Panc1 (cell line): ENCODE results near the gene OXCT1. TPM values are rescaled to one million over a fixed set of nuclear protein-coding genes. Genes with fewer than 3 reads are reported as not detected.
"Not testable (repeated sequence)": the region's sequence is repeated elsewhere in the genome, so short reads cannot be mapped to it uniquely, and the experiment has no call there.

ENCODE experiments used
- ATAC-seq: fragments of 200-7000 bp; cut with Tn5 transposase; 2 replicates; pipeline ENCODE4 v1.9.1; 2020; ENCODE audit warnings: mild to moderate bottlenecking, moderate library complexity
- BruUV-seq: library from RNA; stranded (reverse); fragments of 400-500 nt; replicated peaks from 2 replicates; lab custom pipeline; 2021; lab: Mats Ljungman, UMichigan
- CTCF ChIA-PET: fragments of 300-600 bp; sonication (Branson Sonifier 250); formaldehyde crosslinking; loops from one replicate; lab custom pipeline; 2022; ENCODE audit warnings: antibody characterized with exemption; lab: Charles Lee
- POLR2A ChIA-PET: fragments of 300-600 bp; sonication (Branson Sonifier 250); formaldehyde crosslinking; loops from one replicate; lab custom pipeline; 2022; ENCODE audit warnings: antibody characterized with exemption; lab: Charles Lee
- DNase-seq: peaks from one replicate; pipeline ENCODE4 v3.0.0-alpha.2; 2010; ENCODE audit warnings: low read depth, low spot score
- H3K27ac ChIP-seq: 2 replicates; pipeline ENCODE4 v1.5.1; 2011; ENCODE audit warnings: mild to moderate bottlenecking, low read length, inconsistent platforms
- H3K27me3 ChIP-seq: fragments of 200-500 bp; sonication (Bioruptor generic); 2 replicates; pipeline ENCODE4 v1.6.0; 2014; ENCODE audit warnings: low read length, inconsistent platforms; ENCODE audit not compliant: control insufficient read depth, insufficient read depth
- H3K36me3 ChIP-seq: fragments of 200-500 bp; sonication (Bioruptor generic); 2 replicates; pipeline ENCODE4 v1.5.1; 2014; ENCODE audit warnings: inconsistent platforms, mild to moderate bottlenecking, low read length, moderate library complexity; ENCODE audit not compliant: control insufficient read depth, insufficient read depth
- H3K4me1 ChIP-seq: 2 replicates; pipeline ENCODE4 v1.5.1; 2011; ENCODE audit warnings: inconsistent platforms, mild to moderate bottlenecking, low read length, moderate library complexity; ENCODE audit not compliant: control insufficient read depth, insufficient read depth
- H3K4me3 ChIP-seq, 2 experiments: 2 replicates each; pipeline ENCODE4 v1.5.1; 2011 to 2012; ENCODE audit warnings: low read depth in 2 of 2, low read length in 2 of 2, mild to moderate bottlenecking in 2 of 2, inconsistent platforms in 1 of 2, moderate library complexity in 1 of 2
- H3K9me3 ChIP-seq: fragments of 200-500 bp; sonication (Bioruptor generic); 2 replicates; pipeline ENCODE4 v1.5.1; 2014; ENCODE audit warnings: low read depth, mild to moderate bottlenecking, inconsistent platforms, low read length, moderate library complexity; ENCODE audit not compliant: control insufficient read depth, insufficient read depth
- POLR2AphosphoS5 ChIP-seq: IDR thresholded peaks from 2 replicates; pipeline ENCODE4 v1.6.1; 2012; ENCODE audit warnings: mild to moderate bottlenecking, low read depth, low read length, moderate library complexity
- SIN3A ChIP-seq: IDR thresholded peaks from 2 replicates; pipeline ENCODE4 v1.6.1; 2012; ENCODE audit warnings: low read depth, mild to moderate bottlenecking, low read length, moderate library complexity, borderline replicate concordance; ENCODE audit not compliant: insufficient read depth
- TCF7L2 ChIP-seq: IDR thresholded peaks from 2 replicates; pipeline ENCODE4 v1.6.1; 2011; ENCODE audit warnings: mild to moderate bottlenecking, low read depth, low read length, inconsistent platforms
- in situ Hi-C: cut with HindIII; loops from 2 replicates; pipeline ENCODE4 v1.10.0; 2016; ENCODE audit warnings: low sequenced_read_pairs, low pct_unique_long_range_greater_than_20kb
- intact Hi-C: fragments of 100-400 bp; cut with micrococcal nuclease; formaldehyde crosslinking; loops from one replicate; pipeline ENCODE4 v1.10.0; 2022; ENCODE audit not compliant: unreplicated experiment
- total RNA-seq: library from RNA; stranded (reverse); gene quantifications from one replicate; pipeline ENCODE4 v1.2.1, GENCODE V29; 2021; ENCODE audit not compliant: unreplicated experiment
- TF ChIP-seq, protein P1 (sequence below), 2 experiments: IDR thresholded peaks; 2 replicates each; pipeline ENCODE4 v1.6.1; 2011 to 2012; ENCODE audit warnings: low read depth in 2 of 2, control low read depth in 1 of 2, low read length in 1 of 2, mild to moderate bottlenecking in 1 of 2, moderate library complexity in 1 of 2; ENCODE audit not compliant: insufficient read depth in 1 of 2
- TF ChIP-seq, protein P2 (sequence below): fragments of 450-650 bp; IDR thresholded peaks from 2 replicates; pipeline ENCODE4 v1.5.1; 2017; ENCODE audit warnings: mild to moderate bottlenecking

The OXCT1 gene
- total RNA-seq, 1 experiment from 2014 or later: 10.5 TPM

- H3K27ac ChIP-seq, H3K27me3 ChIP-seq, H3K36me3 ChIP-seq, H3K4me1 ChIP-seq, ATAC-seq, H3K9me3 ChIP-seq, POLR2A ChIA-PET, DNase-seq, H3K4me3 ChIP-seq, intact Hi-C loops, BruUV-seq, in situ Hi-C loops, CTCF ChIA-PET: not testable (repeated sequence)
Observed at GRCh38 chr5:41845751-41846150, 24.5 kb downstream of the OXCT1 start.

DNA sequence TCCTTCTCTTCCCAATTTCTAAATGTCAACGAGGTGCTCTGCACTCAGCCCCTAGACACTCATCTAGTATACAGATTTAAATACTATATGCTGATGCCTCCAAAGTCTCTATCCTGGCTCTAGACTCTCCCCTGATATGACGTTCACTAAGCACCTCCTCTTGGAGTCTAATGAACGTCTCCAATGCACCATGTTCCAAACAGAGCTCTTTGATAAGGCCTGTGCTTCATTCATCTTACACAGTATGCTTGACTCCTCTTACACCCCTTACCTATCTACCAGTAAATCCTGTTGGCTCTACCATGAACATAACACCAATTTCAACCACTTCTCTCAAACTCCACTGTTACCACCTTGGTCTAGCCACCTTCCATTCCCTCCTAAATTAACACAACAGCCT is 25.7 kb downstream of the OXCT1 start:
- ChIA-PET POLR2A (no interaction called here), CTCF (no interaction called here)
- no peaks in the 10 kb centered on the region; the same call in 1 of the 2 replicates for H3K36me3 ChIP-seq
- H3K4me1 ChIP-seq: no peaks in the 10 kb centered on the region
- ATAC-seq (no peak), DNase-seq (no peak)
- in situ Hi-C loops: no loop called here
- no peak overlapping the region for H3K27ac ChIP-seq
- BruUV-seq: no TSS peak
- H3K27me3 ChIP-seq: no peaks in the 10 kb centered on the region
- H3K9me3 ChIP-seq: no peaks in the 10 kb centered on the region
- intact Hi-C loops: loop anchor here (5.0 kb wide), 2 partner anchors 572 to 942 kb away; no protein-coding TSS in a partner anchor
- H3K4me3 ChIP-seq: no peak overlapping the region
- TF ChIP-seq, protein P1, sequence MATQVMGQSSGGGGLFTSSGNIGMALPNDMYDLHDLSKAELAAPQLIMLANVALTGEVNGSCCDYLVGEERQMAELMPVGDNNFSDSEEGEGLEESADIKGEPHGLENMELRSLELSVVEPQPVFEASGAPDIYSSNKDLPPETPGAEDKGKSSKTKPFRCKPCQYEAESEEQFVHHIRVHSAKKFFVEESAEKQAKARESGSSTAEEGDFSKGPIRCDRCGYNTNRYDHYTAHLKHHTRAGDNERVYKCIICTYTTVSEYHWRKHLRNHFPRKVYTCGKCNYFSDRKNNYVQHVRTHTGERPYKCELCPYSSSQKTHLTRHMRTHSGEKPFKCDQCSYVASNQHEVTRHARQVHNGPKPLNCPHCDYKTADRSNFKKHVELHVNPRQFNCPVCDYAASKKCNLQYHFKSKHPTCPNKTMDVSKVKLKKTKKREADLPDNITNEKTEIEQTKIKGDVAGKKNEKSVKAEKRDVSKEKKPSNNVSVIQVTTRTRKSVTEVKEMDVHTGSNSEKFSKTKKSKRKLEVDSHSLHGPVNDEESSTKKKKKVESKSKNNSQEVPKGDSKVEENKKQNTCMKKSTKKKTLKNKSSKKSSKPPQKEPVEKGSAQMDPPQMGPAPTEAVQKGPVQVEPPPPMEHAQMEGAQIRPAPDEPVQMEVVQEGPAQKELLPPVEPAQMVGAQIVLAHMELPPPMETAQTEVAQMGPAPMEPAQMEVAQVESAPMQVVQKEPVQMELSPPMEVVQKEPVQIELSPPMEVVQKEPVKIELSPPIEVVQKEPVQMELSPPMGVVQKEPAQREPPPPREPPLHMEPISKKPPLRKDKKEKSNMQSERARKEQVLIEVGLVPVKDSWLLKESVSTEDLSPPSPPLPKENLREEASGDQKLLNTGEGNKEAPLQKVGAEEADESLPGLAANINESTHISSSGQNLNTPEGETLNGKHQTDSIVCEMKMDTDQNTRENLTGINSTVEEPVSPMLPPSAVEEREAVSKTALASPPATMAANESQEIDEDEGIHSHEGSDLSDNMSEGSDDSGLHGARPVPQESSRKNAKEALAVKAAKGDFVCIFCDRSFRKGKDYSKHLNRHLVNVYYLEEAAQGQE (IDR thresholded peaks at IDR 0.05; ENCODE audit: insufficient read depth in 1 of 2, low read depth in 2 of 2, low read length in 1 of 2): no peak
- TF ChIP-seq, protein P2, sequence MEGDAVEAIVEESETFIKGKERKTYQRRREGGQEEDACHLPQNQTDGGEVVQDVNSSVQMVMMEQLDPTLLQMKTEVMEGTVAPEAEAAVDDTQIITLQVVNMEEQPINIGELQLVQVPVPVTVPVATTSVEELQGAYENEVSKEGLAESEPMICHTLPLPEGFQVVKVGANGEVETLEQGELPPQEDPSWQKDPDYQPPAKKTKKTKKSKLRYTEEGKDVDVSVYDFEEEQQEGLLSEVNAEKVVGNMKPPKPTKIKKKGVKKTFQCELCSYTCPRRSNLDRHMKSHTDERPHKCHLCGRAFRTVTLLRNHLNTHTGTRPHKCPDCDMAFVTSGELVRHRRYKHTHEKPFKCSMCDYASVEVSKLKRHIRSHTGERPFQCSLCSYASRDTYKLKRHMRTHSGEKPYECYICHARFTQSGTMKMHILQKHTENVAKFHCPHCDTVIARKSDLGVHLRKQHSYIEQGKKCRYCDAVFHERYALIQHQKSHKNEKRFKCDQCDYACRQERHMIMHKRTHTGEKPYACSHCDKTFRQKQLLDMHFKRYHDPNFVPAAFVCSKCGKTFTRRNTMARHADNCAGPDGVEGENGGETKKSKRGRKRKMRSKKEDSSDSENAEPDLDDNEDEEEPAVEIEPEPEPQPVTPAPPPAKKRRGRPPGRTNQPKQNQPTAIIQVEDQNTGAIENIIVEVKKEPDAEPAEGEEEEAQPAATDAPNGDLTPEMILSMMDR: no peak
- TF ChIP-seq POLR2AphosphoS5 (no peak), TCF7L2 (no peak), SIN3A (no peak)
